IMR-90 (cell line): ENCODE results near the gene FOXL3. TPM values are rescaled to one million over a fixed set of nuclear protein-coding genes. Genes with fewer than 3 reads are reported as not detected.
"Not testable (repeated sequence)": the region's sequence is repeated elsewhere in the genome, so short reads cannot be mapped to it uniquely, and the experiment has no call there.

ENCODE experiments used
- ATAC-seq: fragments of 200-7000 bp; cut with Tn5 transposase; 2 replicates; pipeline ENCODE4 v1.9.1; 2020; ENCODE audit warnings: low read depth, mild to moderate bottlenecking, moderate library complexity
- BruUV-seq: library from RNA; stranded (reverse); fragments of 400-500 nt; replicated peaks from 2 replicates; lab custom pipeline; 2021; lab: Mats Ljungman, UMichigan
- CTCF ChIA-PET: fragments of 300-600 bp; formaldehyde crosslinking; extraction: SDS; loops from one replicate; lab custom pipeline; 2021; ENCODE audit warnings: antibody characterized with exemption; lab: Yijun Ruan, JAX
- POLR2A ChIA-PET: fragments of 300-600 bp; sonication (Branson Sonifier 250); formaldehyde crosslinking; loops from one replicate; lab custom pipeline; 2022; ENCODE audit warnings: antibody characterized with exemption; ENCODE audit not compliant: unreplicated experiment; lab: Charles Lee
- DNase-seq: peaks from one replicate; pipeline ENCODE4 v3.0.0; 2013
- H2AFZ ChIP-seq: replicated peaks from 2 replicates; pipeline ENCODE3; 2013; ENCODE audit warnings: low read length, mild to moderate bottlenecking; ENCODE audit not compliant: poor library complexity
- H2AK5ac ChIP-seq: 2 replicates; pipeline ENCODE4 v1.6.1; 2013; ENCODE audit warnings: low read depth, low read length, inconsistent platforms
- H2AK9ac ChIP-seq: replicated peaks from 2 replicates; pipeline ENCODE3; 2013; ENCODE audit warnings: mild to moderate bottlenecking, low read depth, low read length, moderate library complexity; ENCODE audit not compliant: poor library complexity
- H2BK120ac ChIP-seq: 2 replicates; pipeline ENCODE4 v1.6.1; 2013; ENCODE audit warnings: low read depth, low read length, inconsistent platforms
- H2BK15ac ChIP-seq: 3 replicates; pipeline ENCODE4 v1.6.1; 2013; ENCODE audit warnings: low read depth, low read length, inconsistent platforms
- H2BK20ac ChIP-seq: 2 replicates; pipeline ENCODE4 v1.6.1; 2013; ENCODE audit warnings: low read depth, mild to moderate bottlenecking, inconsistent platforms, low read length, moderate library complexity
- H2BK5ac ChIP-seq: 2 replicates; pipeline ENCODE4 v1.6.1; 2013; ENCODE audit warnings: mild to moderate bottlenecking, low read depth, low read length, inconsistent platforms; ENCODE audit not compliant: poor library complexity, severe bottlenecking
- H3K14ac ChIP-seq: replicated peaks from 2 replicates; pipeline ENCODE4 v1.6.1; 2013; ENCODE audit warnings: low read depth, low read length, inconsistent platforms
- H3K18ac ChIP-seq: 2 replicates; pipeline ENCODE4 v1.6.1; 2013; ENCODE audit warnings: low read depth, low read length, control low read depth
- H3K23ac ChIP-seq: 2 replicates; pipeline ENCODE4 v1.6.1; 2013; ENCODE audit warnings: low read depth, low read length, inconsistent platforms
- H3K27ac ChIP-seq: 2 replicates; pipeline ENCODE4 v1.5.1; 2013; ENCODE audit warnings: mild to moderate bottlenecking, control low read depth, low read length; ENCODE audit not compliant: insufficient read depth
- H3K27me3 ChIP-seq: 2 replicates; pipeline ENCODE4 v1.6.1; 2013; ENCODE audit warnings: low read length; ENCODE audit not compliant: control insufficient read depth, insufficient read depth
- H3K36me3 ChIP-seq: 2 replicates; pipeline ENCODE4 v1.6.1; 2013; ENCODE audit warnings: low read length, mixed read lengths; ENCODE audit not compliant: control insufficient read depth, insufficient read depth
- H3K4ac ChIP-seq: 2 replicates; pipeline ENCODE4 v1.6.1; 2013; ENCODE audit warnings: low read depth, low read length, inconsistent platforms
- H3K4me1 ChIP-seq: 2 replicates; pipeline ENCODE4 v1.6.1; 2013; ENCODE audit warnings: low read length, mixed read lengths; ENCODE audit not compliant: control insufficient read depth, insufficient read depth
- H3K4me2 ChIP-seq: 2 replicates; pipeline ENCODE4 v1.6.1; 2013; ENCODE audit warnings: low read depth, mild to moderate bottlenecking, control low read depth, low read length, moderate library complexity
- H3K4me3 ChIP-seq: 2 replicates; pipeline ENCODE4 v1.5.1; 2013; ENCODE audit warnings: low read depth, mild to moderate bottlenecking, control low read depth, low read length, moderate library complexity; ENCODE audit not compliant: insufficient read depth
- H3K56ac ChIP-seq: 2 replicates; pipeline ENCODE4 v1.6.1; 2013; ENCODE audit warnings: low read length, inconsistent platforms; ENCODE audit not compliant: insufficient read depth; ENCODE audit errors: extremely low read depth
- H3K79me1 ChIP-seq, 2 experiments: 2 replicates each; pipeline ENCODE4 v1.6.1; 2013; ENCODE audit warnings: low read length in 2 of 2, inconsistent platforms in 1 of 2, low read depth in 1 of 2
- H3K9ac ChIP-seq: 2 replicates; pipeline ENCODE4 v1.6.1; 2013; ENCODE audit warnings: low read depth, low read length, control low read depth
- H3K9me1 ChIP-seq: 2 replicates; pipeline ENCODE4 v1.6.1; 2013; ENCODE audit warnings: low read length, inconsistent platforms; ENCODE audit not compliant: insufficient read depth
- H3K9me3 ChIP-seq: 2 replicates; pipeline ENCODE4 v1.6.1; 2013; ENCODE audit warnings: low read length; ENCODE audit not compliant: control insufficient read depth, insufficient read depth
- H4K20me1 ChIP-seq: 2 replicates; pipeline ENCODE4 v1.6.1; 2013; ENCODE audit warnings: low read length, inconsistent platforms; ENCODE audit not compliant: insufficient read depth
- H4K5ac ChIP-seq: 2 replicates; pipeline ENCODE4 v1.6.1; 2013; ENCODE audit warnings: mild to moderate bottlenecking, low read depth, low read length, control low read depth
- H4K8ac ChIP-seq, 2 experiments: 2 replicates each; pipeline ENCODE4 v1.6.1; 2013; ENCODE audit warnings: low read depth in 2 of 2, low read length in 2 of 2, control low read depth in 1 of 2, inconsistent platforms in 1 of 2
- H4K91ac ChIP-seq: 2 replicates; pipeline ENCODE4 v1.6.1; 2013; ENCODE audit warnings: low read depth, low read length, inconsistent platforms; ENCODE audit not compliant: insufficient read depth
- WGBS, 2 experiments: methylation state at CpG; one replicate each; pipeline versions ENCODE4 v1.1.5 to v1.1.7; 2013; ENCODE audit warnings: missing lambda C conversion rate in 2 of 2; ENCODE audit not compliant: insufficient read length in 1 of 2; ENCODE audit errors: extremely low coverage in 2 of 2; 5-methylcytosine and 5-hydroxymethylcytosine counted together
- dilution Hi-C: fragments of 300-500 bp; cut with HindIII; formaldehyde crosslinking; loops from one replicate; pipeline ENCODE4 v1.14.3; 2018; ENCODE audit warnings: low sequenced_read_pairs; ENCODE audit not compliant: unreplicated experiment
- in situ Hi-C: fragments of 300-500 bp; cut with MboI; formaldehyde crosslinking; loops from 3 replicates; pipeline ENCODE4 v1.14.3; 2019; ENCODE audit warnings: low sequenced_read_pairs, inconsistent platforms, mixed read lengths
- intact Hi-C: fragments of 100-400 bp; cut with micrococcal nuclease; formaldehyde crosslinking; loops from 2 replicates; pipeline ENCODE4 v1.10.0; 2022
- polyA plus RNA-seq, 3 experiments: library from polyadenylated mRNA; depleted of rRNA; stranded (reverse); fragments of >200 nt; gene quantifications; 2 replicates each; pipeline ENCODE4 v1.2.3, GENCODE V29; 2012; ENCODE audit warnings: low replicate concordance in 1 of 3
- total RNA-seq: library from RNA; depleted of rRNA; stranded (reverse); fragments of >200 nt; gene quantifications from 2 replicates; pipeline ENCODE4 v1.2.3, GENCODE V29; 2012

FOXL3 gene
- total and polyA plus RNA-seq, 2 of the 4 experiments (the other 2 are of a cell fraction): not detected

DNA sequence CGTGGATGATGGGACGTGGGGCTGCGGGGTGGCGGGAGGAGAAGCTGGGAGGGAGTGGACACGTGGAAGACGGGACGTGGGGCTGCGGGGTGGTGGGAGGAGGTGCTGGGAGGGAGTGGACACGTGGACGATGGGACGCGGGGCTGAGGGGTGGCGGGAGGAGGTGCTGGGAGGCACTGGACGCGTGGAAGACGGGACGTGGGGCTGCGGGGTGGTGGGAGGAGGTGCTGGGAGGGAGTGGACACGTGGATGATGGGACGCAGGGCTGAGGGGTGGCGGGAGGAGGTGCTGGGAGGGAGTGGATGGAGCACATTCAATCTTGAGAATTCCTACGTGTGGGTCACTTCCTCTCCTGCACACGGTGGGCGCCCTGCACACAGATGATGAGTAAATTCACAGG lies 7.2 kb downstream of the FOXL3 start:
- BruUV-seq, H3K14ac ChIP-seq, POLR2A ChIA-PET, H3K27ac ChIP-seq, H3K23ac ChIP-seq, H2BK120ac ChIP-seq, H3K4me1 ChIP-seq, H2BK15ac ChIP-seq, intact Hi-C loops, H3K4ac ChIP-seq, H4K5ac ChIP-seq, H3K4me2 ChIP-seq, in situ Hi-C loops, DNase-seq, H4K8ac ChIP-seq, CTCF ChIA-PET, H3K18ac ChIP-seq, H2BK20ac ChIP-seq, H3K9ac ChIP-seq, H2BK5ac ChIP-seq, H2AFZ ChIP-seq, dilution Hi-C loops, H3K56ac ChIP-seq, H3K9me3 ChIP-seq, H3K79me1 ChIP-seq, H2AK9ac ChIP-seq, H4K20me1 ChIP-seq, H2AK5ac ChIP-seq, H3K9me1 ChIP-seq, H3K36me3 ChIP-seq, H3K4me3 ChIP-seq, ATAC-seq, H4K91ac ChIP-seq: not testable (repeated sequence)
- peaks cover 52% of the 10 kb centered on the region for H3K27me3 ChIP-seq
- whole genome bisulfite sequencing, 2 experiments: 61% methylated on average over 10 of the region's 24 CpGs; no CpG with 5 or more reads in 1 of the 2 experiments
